ENCODE data around the gene LRP2.

- TF ChIP-seq POLR2A (IDR thresholded peaks at IDR 0.05) (no peak), EP300 (IDR thresholded peaks at IDR 0.05) (no peak)
- TF ChIP-seq, protein P1, sequence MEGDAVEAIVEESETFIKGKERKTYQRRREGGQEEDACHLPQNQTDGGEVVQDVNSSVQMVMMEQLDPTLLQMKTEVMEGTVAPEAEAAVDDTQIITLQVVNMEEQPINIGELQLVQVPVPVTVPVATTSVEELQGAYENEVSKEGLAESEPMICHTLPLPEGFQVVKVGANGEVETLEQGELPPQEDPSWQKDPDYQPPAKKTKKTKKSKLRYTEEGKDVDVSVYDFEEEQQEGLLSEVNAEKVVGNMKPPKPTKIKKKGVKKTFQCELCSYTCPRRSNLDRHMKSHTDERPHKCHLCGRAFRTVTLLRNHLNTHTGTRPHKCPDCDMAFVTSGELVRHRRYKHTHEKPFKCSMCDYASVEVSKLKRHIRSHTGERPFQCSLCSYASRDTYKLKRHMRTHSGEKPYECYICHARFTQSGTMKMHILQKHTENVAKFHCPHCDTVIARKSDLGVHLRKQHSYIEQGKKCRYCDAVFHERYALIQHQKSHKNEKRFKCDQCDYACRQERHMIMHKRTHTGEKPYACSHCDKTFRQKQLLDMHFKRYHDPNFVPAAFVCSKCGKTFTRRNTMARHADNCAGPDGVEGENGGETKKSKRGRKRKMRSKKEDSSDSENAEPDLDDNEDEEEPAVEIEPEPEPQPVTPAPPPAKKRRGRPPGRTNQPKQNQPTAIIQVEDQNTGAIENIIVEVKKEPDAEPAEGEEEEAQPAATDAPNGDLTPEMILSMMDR (IDR thresholded peaks at IDR 0.05): no peak
Measured at GRCh38 chr2:169222665-169223064, 139.7 kb downstream of the LRP2 start.
